ENCODE measurements around the gene THSD7B. TPM values are rescaled to one million over a fixed set of nuclear protein-coding genes. Genes with fewer than 3 reads are reported as not detected.

Gene THSD7B
- total and polyA plus RNA-seq, 10 of the 15 experiments (the other 5 are each of a cell fraction or from before 2014, with no cell fraction given): 0.03 to 0.56 (median 0.28) TPM

DNA sequence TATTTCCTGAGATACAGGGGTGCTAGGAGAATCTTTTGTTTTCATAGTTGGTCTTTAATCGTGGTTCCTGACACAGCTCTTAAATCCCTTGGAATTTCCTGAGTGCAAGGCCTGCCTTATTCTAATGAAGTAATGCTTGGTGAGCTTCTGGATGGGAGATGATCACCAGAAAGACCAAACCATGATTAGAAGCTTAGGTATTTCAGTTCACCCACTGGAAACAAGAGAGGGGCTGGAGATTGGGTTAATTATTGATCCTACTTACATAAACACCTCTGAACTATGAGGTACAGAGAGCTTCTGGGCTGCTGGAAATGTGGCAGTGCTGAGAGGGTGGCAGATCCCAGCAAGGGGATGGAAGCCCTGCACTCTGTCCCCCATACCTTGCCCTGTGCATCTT lies 406.8 kb downstream of the THSD7B start:
- Histone ChIP-seq H3K36me3 (ENCODE audit: control insufficient read depth in 2 of 2, insufficient read depth in 2 of 2, low read length in 1 of 2) (no peaks in the 10 kb centered on the region), H3K9ac (ENCODE audit: control insufficient read depth, insufficient read depth, low read length) (no peak overlapping the region), H3K9me3 (replicated peaks; ENCODE audit: control insufficient read depth, insufficient read depth, low read length) (no peaks in the 10 kb centered on the region), H2AFZ (ENCODE audit: control insufficient read depth, low read depth, low read length) (no peak overlapping the region), H3K27ac (ENCODE audit: control insufficient read depth, insufficient read depth) (no peak overlapping the region), H4K20me1 (ENCODE audit: control insufficient read depth, insufficient read depth) (no peaks in the 10 kb centered on the region), H3K4me3 (no peak overlapping the region), H3K27me3 (replicated peaks in 1 of 2; ENCODE audit: control insufficient read depth in 2 of 2, insufficient read depth in 2 of 2, low read length in 1 of 2) (0 out of 4 replicates have a peak, but pooled peaks cover 0 to 2% of the 10 kb centered on the region in 2 experiments), H3K79me2 (ENCODE audit: control insufficient read depth, insufficient read depth, low read length) (no peaks in the 10 kb centered on the region), H3K4me1 (ENCODE audit: control insufficient read depth, insufficient read depth, low read length) (no peaks in the 10 kb centered on the region; the same call in 1 of the 2 replicates), H3K4me2 (ENCODE audit: control insufficient read depth, insufficient read depth) (no peak overlapping the region)
- RAD21 ChIA-PET (ENCODE audit: unreplicated experiment): interaction anchor here (1.0 to 4.6 kb wide), 5 partner anchors 12 to 53 kb away, joined by 3 to 32 read pairs (median 4); no protein-coding TSS in a partner anchor
- in situ Hi-C loops (cut with MboI): no loop called here
- no peak for DNase-seq (ENCODE audit: low read depth, low spot score)
- no peak for ATAC-seq
- no peak for FAIRE-seq
- SMC1A ChIA-PET (ENCODE audit: uncharacterized antibody, unreplicated experiment): interaction anchor here (0.7 to 2.4 kb wide), 12 partner anchors 11 to 240 kb away, joined by 3 to 14 read pairs (median 4); no protein-coding TSS in a partner anchor
- TF ChIP-seq HDGF (IDR thresholded peaks at IDR 0.05): no peak
- TF ChIP-seq NBN (IDR thresholded peaks at IDR 0.05): no peak
- no peak for TF ChIP-seq WRNIP1 (IDR thresholded peaks at IDR 0.05; ENCODE audit: borderline replicate concordance, low read depth, low read length)
- TF ChIP-seq BACH1 (IDR thresholded peaks at IDR 0.05; ENCODE audit: borderline replicate concordance): no peak
- TF ChIP-seq DPF2 (IDR thresholded peaks at IDR 0.05): no peak
- TF ChIP-seq BCL11A (IDR thresholded peaks at IDR 0.05; ENCODE audit: low read depth, low read length): no peak
- no peak for TF ChIP-seq SUZ12 (IDR thresholded peaks at IDR 0.05; ENCODE audit: unreplicated experiment)
- TF ChIP-seq BMI1 (IDR thresholded peaks at IDR 0.05; ENCODE audit: borderline replicate concordance): no peak
- no peak for TF ChIP-seq RAD51 (IDR thresholded peaks at IDR 0.05)
- TF ChIP-seq ZBTB4 (CRISPR knock-in tag; IDR thresholded peaks at IDR 0.05): no peak
- TF ChIP-seq FOXM1 (IDR thresholded peaks at IDR 0.05; ENCODE audit: low read depth, low read length): no peak
- POLR2A ChIA-PET: interaction anchor here (0.9 kb wide), 1 partner anchor 12 kb away, joined by 3 read pairs; no protein-coding TSS in a partner anchor
- intact Hi-C loops (cut with micrococcal nuclease; ENCODE audit: unreplicated experiment): loop anchor here (5.0 kb wide), 2 partner anchors 120 to 240 kb away; no protein-coding TSS in a partner anchor
- WGBS (ENCODE audit: insufficient coverage, insufficient replicate concordance, low lambda C conversion rate, missing lambda C conversion rate): 13% methylated on average over 1 of the region's 1 CpG
- no TSS peak for BruUV-seq (replicated peaks)
- CTCF ChIA-PET: interaction anchor here (1.0 to 2.6 kb wide), 10 partner anchors 9 to 103 kb away, joined by 3 to 16 read pairs (median 6); no protein-coding TSS in a partner anchor
